GM12875 (cell line): ENCODE data around the gene SCIN.

Source experiments
- H3K4me3 ChIP-seq: one replicate; pipeline ENCODE4 v1.5.1; 2011; ENCODE audit warnings: low read depth, low read length, control low read depth
- TF ChIP-seq, protein P1 (sequence below): IDR thresholded peaks from 2 replicates; pipeline ENCODE4 v1.5.1; 2011; ENCODE audit warnings: low read depth, mild to moderate bottlenecking, control low read depth, inconsistent platforms, low read length, moderate library complexity, borderline replicate concordance; ENCODE audit not compliant: insufficient read depth

Gene SCIN

DNA sequence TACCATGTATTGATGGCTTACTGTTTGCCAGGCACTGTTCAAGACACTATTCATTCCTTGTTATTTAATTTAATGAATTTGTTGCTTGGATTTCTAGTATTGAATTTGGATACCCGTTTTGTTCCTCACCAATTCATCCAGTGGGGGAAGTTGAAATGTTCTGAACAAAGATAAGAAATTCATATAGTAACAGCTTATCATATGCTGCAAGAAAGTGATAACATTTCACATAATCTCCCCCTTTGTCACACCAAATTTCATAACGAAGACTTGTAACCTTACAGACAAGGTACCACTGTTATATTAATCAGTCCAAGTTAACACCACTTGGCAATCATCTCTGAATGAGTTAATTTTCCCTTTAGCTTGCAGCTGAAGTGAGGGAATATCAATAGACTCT is 42.1 kb downstream of the SCIN start:
- no peak overlapping the region for H3K4me3 ChIP-seq
- TF ChIP-seq, protein P1, sequence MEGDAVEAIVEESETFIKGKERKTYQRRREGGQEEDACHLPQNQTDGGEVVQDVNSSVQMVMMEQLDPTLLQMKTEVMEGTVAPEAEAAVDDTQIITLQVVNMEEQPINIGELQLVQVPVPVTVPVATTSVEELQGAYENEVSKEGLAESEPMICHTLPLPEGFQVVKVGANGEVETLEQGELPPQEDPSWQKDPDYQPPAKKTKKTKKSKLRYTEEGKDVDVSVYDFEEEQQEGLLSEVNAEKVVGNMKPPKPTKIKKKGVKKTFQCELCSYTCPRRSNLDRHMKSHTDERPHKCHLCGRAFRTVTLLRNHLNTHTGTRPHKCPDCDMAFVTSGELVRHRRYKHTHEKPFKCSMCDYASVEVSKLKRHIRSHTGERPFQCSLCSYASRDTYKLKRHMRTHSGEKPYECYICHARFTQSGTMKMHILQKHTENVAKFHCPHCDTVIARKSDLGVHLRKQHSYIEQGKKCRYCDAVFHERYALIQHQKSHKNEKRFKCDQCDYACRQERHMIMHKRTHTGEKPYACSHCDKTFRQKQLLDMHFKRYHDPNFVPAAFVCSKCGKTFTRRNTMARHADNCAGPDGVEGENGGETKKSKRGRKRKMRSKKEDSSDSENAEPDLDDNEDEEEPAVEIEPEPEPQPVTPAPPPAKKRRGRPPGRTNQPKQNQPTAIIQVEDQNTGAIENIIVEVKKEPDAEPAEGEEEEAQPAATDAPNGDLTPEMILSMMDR = no peak

DNA sequence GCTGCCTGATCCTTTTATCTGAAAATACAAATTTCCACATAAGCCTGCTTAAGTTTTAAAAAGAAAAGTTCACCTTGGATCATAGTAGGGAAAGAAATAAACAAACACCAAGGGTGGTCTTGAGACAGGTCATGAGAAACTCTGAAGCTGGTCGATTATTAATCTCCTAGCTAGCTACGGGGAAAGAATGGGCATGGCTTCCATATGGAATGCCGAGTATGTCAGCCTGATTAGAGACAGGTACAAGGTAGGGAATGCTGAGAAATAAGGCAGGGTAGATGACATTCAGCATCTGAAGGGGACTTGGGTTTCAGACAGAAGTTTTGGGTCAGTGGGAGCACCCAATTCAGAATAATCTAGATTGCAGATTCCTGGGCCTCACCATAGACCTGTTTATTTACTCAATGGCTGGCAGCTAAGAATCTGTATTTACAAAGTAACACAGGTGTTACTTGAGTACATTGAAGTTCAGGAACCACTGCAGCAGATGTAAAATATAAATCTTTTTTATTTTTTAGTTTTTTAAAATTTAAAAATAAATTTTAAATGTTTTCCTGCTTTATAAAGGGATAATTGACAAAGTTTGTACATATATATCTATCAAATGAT is 49.0 kb downstream of the SCIN start:
- TF ChIP-seq, protein P1 = no peak

DNA sequence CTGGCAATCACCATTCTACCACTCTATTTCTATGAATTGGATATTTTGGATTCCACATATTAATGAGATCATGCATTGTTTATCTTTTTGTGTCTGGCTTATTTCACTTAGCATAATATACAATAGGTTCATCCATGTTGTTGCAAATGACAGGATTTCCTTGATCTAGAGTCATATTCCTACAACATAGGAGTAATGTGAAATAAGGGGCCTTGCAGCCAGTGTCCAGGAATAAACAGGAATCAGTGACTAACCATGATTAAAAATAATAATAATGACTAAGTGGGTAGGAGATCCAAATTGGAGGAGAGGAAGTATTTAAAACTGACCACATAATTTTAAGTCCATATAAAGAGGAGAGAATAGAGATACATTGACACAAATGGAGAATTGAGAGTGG is 49.9 kb downstream of the SCIN start:
- TF ChIP-seq, protein P1 = no peak
- no peak overlapping the region for H3K4me3 ChIP-seq

More for the DNA sequence above, 49.0 kb downstream of the SCIN start:
- no peak overlapping the region for H3K4me3 ChIP-seq

DNA sequence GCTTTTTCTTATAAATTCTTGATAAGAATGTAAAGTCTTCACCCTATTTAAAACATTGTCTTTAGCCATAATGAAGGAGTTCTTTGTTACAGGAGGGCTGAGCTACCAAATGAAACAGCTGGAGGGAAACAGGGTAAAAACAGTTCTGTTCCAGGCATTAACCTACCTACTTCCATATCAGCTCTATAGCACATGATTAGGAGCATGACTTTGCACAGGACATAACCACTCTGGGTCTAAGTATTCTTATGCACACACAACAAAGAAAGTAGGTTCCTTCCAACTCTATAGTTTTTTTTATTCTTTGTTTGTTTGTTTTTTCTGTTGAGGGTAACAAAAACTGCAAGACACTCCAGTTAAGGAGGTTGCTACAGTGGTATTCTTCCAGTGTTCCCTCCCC is 52.7 kb downstream of the SCIN start:
- no peak overlapping the region for H3K4me3 ChIP-seq
- TF ChIP-seq, protein P1 = no peak

DNA sequence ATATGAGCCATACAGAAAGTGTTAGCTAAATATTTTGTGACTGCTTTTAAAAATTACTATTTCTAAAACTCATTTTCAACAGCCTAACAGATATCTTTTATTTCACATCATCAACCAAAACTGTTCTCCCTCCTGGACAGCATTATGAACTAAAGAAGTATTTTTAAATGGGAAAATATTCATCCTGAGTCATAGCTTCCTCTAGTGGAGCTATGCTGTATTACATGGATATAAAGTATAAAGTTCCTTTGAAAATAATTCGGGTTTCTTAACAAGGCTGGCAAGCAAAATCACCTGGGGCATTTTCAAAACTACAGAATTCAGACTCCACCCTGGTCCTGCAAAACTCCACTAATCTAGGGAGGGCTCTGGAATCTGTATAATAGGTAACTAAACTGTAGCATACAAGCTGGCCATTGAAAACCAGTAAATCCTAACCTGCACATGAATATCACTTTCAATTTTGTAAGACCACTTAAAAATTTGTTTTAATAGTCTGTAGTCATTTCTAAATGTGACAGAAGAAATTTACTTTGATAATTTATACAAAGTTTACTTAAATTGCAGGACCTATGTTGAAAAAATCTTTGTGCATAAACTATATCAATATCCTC is 53.5 kb downstream of the SCIN start:
- H3K4me3 ChIP-seq = no peak overlapping the region
- TF ChIP-seq, protein P1 = peak; percentile 59; the same call in 1 of the 2 replicates

DNA sequence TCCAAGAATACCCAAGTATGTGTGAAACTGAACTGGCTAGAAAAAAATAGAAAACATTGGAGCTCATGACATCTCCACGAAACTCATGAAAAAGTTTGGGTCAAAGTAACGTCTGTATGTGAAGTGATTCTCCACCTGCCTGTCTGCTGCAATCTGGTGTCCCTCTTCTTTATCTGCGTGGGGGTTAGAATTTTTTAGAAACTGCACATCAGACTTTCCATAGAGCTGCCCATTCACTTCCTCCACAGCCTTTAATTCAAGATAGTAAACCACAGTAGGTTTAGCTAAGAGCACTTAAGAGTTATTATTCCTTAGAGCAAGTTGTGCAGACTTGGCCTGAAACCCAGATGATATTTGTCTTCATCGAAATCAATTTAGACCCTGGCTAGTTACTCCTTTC is 55.3 kb downstream of the SCIN start:
- TF ChIP-seq, protein P1 = no peak
- no peak overlapping the region for H3K4me3 ChIP-seq
